Measurements from ENCODE around the gene WWC2. TPM values are rescaled to one million over a fixed set of nuclear protein-coding genes. Genes with fewer than 3 reads are reported as not detected.
A peak's percentile ranks its signal among the peaks of the same experiment; 100 is the strongest.

The WWC2 gene
- total and polyA plus RNA-seq, 2 experiments from 2014 or later = 33.2 to 48.3 TPM

DNA sequence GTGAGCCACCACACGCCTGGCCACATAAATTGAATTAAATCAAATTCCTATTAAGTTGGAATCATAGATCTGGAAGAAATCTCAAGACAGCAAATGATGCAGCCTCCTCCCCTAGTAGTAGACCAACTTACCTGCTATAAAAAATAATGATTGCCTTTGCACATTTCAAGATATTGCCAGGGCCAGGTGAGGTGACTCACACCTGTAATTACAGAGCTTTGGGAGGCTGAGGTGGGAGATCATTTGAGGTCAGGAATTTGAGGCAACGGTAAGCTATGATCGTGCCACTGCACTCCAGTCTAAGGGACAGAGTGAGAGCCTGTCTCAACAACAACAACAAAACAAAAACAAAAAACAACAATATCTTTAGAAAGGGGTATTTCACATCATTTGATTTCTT, 17.0 kb upstream of the WWC2 start:
- no peak for TF ChIP-seq EZH2 (IDR thresholded peaks at IDR 0.05; ENCODE audit: insufficient read depth, poor library complexity, severe bottlenecking)
- no peak for TF ChIP-seq EZH2phosphoT487 (IDR thresholded peaks at IDR 0.05; ENCODE audit: insufficient read depth, low read depth)
- H3K27ac ChIP-seq = no peak overlapping the region
- no peaks in the 10 kb centered on the region for H3K9me2 ChIP-seq (ENCODE audit: insufficient read depth)
- H3K36me3 ChIP-seq (ENCODE audit: low read depth) = no peaks in the 10 kb centered on the region
- DNase-seq = no peak
- H4K20me1 ChIP-seq (ENCODE audit: insufficient read depth) = no peaks in the 10 kb centered on the region
- no peak overlapping the region for H3K4me2 ChIP-seq (ENCODE audit: unreplicated experiment)
- in situ Hi-C loops (cut with MboI) = no loop called here
- H3K79me2 ChIP-seq (ENCODE audit: insufficient read depth) = no peaks in the 10 kb centered on the region
- no peaks in the 10 kb centered on the region for H3K27me3 ChIP-seq (replicated peaks; ENCODE audit: insufficient read depth)
- no peak overlapping the region for H3K4me3 ChIP-seq
- H3K9me3 ChIP-seq (ENCODE audit: low read depth) = no peaks in the 10 kb centered on the region
- 95 to 96% methylated on average over 3 of the region's 3 CpGs for WGBS, 2 experiments (ENCODE audit: low coverage in 1 of 2, low lambda C conversion rate in 2 of 2, missing lambda C conversion rate in 2 of 2)
- H3K9ac ChIP-seq = no peak overlapping the region
- H3F3A ChIP-seq (ENCODE audit: insufficient read depth) = no peaks in the 10 kb centered on the region
- H2AFZ ChIP-seq = no peak overlapping the region
- H3K4me1 ChIP-seq (ENCODE audit: insufficient read depth) = 0 out of 2 replicates have a peak, but pooled peaks cover 4% of the 10 kb centered on the region

DNA sequence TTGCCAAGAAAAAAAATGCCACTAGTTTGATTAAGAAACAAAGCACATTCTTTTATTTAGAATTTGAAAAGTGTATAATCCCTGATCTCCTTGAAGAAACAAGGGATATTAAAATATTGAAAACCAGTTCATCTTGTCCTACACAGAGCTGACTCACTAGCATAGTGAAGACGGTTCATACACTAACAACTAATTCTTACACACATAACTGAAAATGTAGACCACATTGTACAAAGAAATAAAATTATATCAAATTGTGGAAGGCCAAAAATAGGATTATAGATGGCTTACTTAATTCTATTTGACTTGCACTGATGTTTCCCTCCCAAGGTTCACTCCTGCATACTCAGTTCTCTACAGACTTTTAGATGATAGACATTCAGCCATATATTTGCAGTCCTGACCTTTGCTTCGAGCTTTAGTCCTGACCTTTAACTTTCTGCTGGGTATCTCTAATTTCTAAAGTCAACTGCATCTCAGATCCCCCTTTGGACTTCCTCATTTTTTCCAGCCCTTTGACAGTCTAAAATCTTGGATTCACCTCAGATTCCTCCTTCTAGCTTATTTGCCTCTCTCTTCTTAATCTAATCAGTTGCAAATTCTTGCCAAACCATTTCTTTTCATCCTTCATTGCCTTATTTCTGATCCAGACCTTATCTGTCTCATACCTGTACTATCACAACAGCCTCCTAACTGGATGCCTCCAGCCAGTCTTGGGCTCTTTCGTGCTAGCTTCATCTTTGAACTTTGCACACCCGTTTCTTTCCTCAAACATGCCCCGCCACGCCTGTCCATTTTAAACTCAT, 4.5 kb upstream of the WWC2 start:
- Histone ChIP-seq H3K36me3 (ENCODE audit: low read depth) (no peaks in the 10 kb centered on the region), H3K27ac (peak overlapping the region; percentile 24), H3K4me2 (ENCODE audit: unreplicated experiment) (peak overlapping the region; percentile 5), H3K4me3 (no peak overlapping the region), H3K27me3 (replicated peaks; ENCODE audit: insufficient read depth) (no peaks in the 10 kb centered on the region), H4K20me1 (ENCODE audit: insufficient read depth) (no peaks in the 10 kb centered on the region), H2AFZ (no peak overlapping the region), H3F3A (ENCODE audit: insufficient read depth) (peaks cover 22% of the 10 kb centered on the region), H3K9me2 (ENCODE audit: insufficient read depth) (no peaks in the 10 kb centered on the region), H3K4me1 (ENCODE audit: insufficient read depth) (peaks cover 15% of the 10 kb centered on the region; the same call in 1 of the 2 replicates), H3K9ac (no peak overlapping the region), H3K79me2 (ENCODE audit: insufficient read depth) (peaks cover 6% of the 10 kb centered on the region), H3K9me3 (ENCODE audit: low read depth) (no peaks in the 10 kb centered on the region)
- TF ChIP-seq EZH2 (IDR thresholded peaks at IDR 0.05; ENCODE audit: insufficient read depth, poor library complexity, severe bottlenecking) = no peak
- no peak for TF ChIP-seq EZH2phosphoT487 (IDR thresholded peaks at IDR 0.05; ENCODE audit: insufficient read depth, low read depth)
- peak; percentile 61 for DNase-seq
- WGBS, 2 experiments (ENCODE audit: low coverage in 1 of 2, low lambda C conversion rate in 2 of 2, missing lambda C conversion rate in 2 of 2) = 76 to 77% methylated on average over 6 of the region's 6 CpGs
- in situ Hi-C loops (cut with MboI) = no loop called here

DNA sequence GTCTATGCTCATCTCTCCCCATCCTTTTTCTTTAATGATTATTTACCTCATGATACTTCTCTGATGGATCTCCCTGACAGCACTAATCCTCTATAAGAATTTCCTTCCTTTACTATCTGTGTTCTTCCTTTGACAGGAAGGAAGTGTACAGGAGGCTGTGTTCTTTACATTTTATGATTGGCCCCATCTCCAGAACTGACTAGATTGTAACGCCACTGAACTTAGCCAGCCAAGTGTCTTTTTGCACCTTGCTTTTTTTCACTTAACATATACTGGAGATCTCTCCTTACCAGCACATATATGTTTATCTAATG, 3.9 kb upstream of the WWC2 start:
- Histone ChIP-seq H3K4me3 (no peak overlapping the region), H3K9me2 (ENCODE audit: insufficient read depth) (no peaks in the 10 kb centered on the region), H3K36me3 (ENCODE audit: low read depth) (no peaks in the 10 kb centered on the region), H3K4me1 (ENCODE audit: insufficient read depth) (peaks cover 15% of the 10 kb centered on the region; the same call in 1 of the 2 replicates), H3K9me3 (ENCODE audit: low read depth) (no peaks in the 10 kb centered on the region), H4K20me1 (ENCODE audit: insufficient read depth) (no peaks in the 10 kb centered on the region), H3K79me2 (ENCODE audit: insufficient read depth) (peaks cover 12% of the 10 kb centered on the region), H3K4me2 (ENCODE audit: unreplicated experiment) (no peak overlapping the region), H2AFZ (no peak overlapping the region), H3K9ac (no peak overlapping the region), H3F3A (ENCODE audit: insufficient read depth) (peaks cover 22% of the 10 kb centered on the region), H3K27me3 (replicated peaks; ENCODE audit: insufficient read depth) (no peaks in the 10 kb centered on the region), H3K27ac (no peak overlapping the region)
- no peak for DNase-seq
- no peak for TF ChIP-seq EZH2 (IDR thresholded peaks at IDR 0.05; ENCODE audit: insufficient read depth, poor library complexity, severe bottlenecking)
- TF ChIP-seq EZH2phosphoT487 (IDR thresholded peaks at IDR 0.05; ENCODE audit: insufficient read depth, low read depth) = no peak
- in situ Hi-C loops (cut with MboI) = no loop called here
- WGBS, 2 experiments (ENCODE audit: low coverage in 1 of 2, low lambda C conversion rate in 2 of 2, missing lambda C conversion rate in 2 of 2) = 96 to 97% methylated on average over 1 of the region's 1 CpG

DNA sequence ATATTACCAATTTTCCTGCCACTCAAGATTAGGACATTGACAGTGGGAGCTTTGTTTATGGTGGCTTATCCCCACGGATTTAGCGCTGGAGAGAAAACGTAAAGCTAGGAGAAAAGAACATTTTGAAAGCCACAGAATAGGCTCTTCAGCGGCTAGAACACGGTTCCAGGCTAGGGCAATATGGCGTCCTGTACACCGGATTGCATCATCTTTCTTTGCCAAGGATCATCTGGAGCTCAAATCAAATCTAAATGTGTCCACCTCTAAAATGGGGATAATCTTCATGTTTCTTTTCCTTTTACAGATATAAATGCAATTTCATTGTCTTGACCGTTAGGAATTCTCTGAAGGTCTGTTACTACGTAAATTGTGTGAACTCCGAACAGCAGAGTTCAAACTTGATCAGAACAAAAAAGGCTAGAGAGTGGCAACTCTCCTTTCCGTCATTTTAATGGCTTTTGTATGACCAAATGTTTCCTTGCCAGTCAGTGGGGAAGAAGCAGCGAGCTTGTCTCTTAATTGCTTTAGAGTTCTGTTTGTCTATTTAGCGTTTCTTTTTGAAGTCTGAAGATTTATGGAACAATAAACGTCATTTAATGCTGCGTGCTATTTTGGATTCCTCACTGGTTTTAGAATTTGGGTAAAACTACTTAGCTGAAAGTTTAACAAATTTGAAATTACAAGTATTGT, 2.6 kb upstream of the WWC2 start:
- Histone ChIP-seq H3F3A (ENCODE audit: insufficient read depth) (peaks cover 23% of the 10 kb centered on the region), H2AFZ (no peak overlapping the region), H4K20me1 (ENCODE audit: insufficient read depth) (0 out of 2 replicates have a peak, but pooled peaks cover 7% of the 10 kb centered on the region), H3K9me2 (ENCODE audit: insufficient read depth) (no peaks in the 10 kb centered on the region), H3K9me3 (ENCODE audit: low read depth) (no peaks in the 10 kb centered on the region), H3K4me2 (ENCODE audit: unreplicated experiment) (no peak overlapping the region), H3K36me3 (ENCODE audit: low read depth) (no peaks in the 10 kb centered on the region), H3K4me3 (no peak overlapping the region), H3K79me2 (ENCODE audit: insufficient read depth) (peaks cover 25% of the 10 kb centered on the region), H3K27me3 (replicated peaks; ENCODE audit: insufficient read depth) (no peaks in the 10 kb centered on the region), H3K27ac (no peak overlapping the region), H3K9ac (no peak overlapping the region), H3K4me1 (ENCODE audit: insufficient read depth) (peaks cover 17% of the 10 kb centered on the region)
- WGBS, 2 experiments (ENCODE audit: low coverage in 1 of 2, low lambda C conversion rate in 2 of 2, missing lambda C conversion rate in 2 of 2) = 94 to 96% methylated on average over 15 of the region's 15 CpGs
- TF ChIP-seq EZH2phosphoT487 (IDR thresholded peaks at IDR 0.05; ENCODE audit: insufficient read depth, low read depth) (no peak), EZH2 (IDR thresholded peaks at IDR 0.05; ENCODE audit: insufficient read depth, poor library complexity, severe bottlenecking) (no peak)
- in situ Hi-C loops (cut with MboI) = no loop called here
- DNase-seq = no peak
